GM23338 (cell line): ENCODE measurements around the gene CAPZB. TPM values are rescaled to one million over a fixed set of nuclear protein-coding genes. Genes with fewer than 3 reads are reported as not detected.

Source experiments
- ATAC-seq: fragments of 200-7000 bp; cut with Tn5 transposase; 3 replicates; pipeline ENCODE4 v1.9.1; 2020
- DNase-seq: peaks from one replicate; pipeline ENCODE4 v3.0.0-alpha.2; 2015; ENCODE audit warnings: low spot score
- H2AFZ ChIP-seq: fragments of 200-600 bp; sonication (generic); 2 replicates; pipeline ENCODE4 v1.8.0; 2016; ENCODE audit warnings: antibody characterized with exemption, mild to moderate bottlenecking, moderate library complexity
- H3F3A ChIP-seq: fragments of 200-600 bp; sonication (generic); replicated peaks from 2 replicates; pipeline ENCODE4 v1.8.0; 2017; ENCODE audit warnings: antibody characterized with exemption, mixed run types, low read depth
- H3K27ac ChIP-seq: fragments of 200-600 bp; sonication (generic); 2 replicates; pipeline ENCODE4 v1.6.1; 2016; ENCODE audit warnings: low read depth
- H3K27me3 ChIP-seq: fragments of 200-600 bp; sonication (generic); 2 replicates; pipeline ENCODE4 v1.8.0; 2016; ENCODE audit warnings: mild to moderate bottlenecking, mixed run types, moderate library complexity; ENCODE audit not compliant: insufficient read depth
- H3K36me3 ChIP-seq: fragments of 200-600 bp; sonication (generic); 2 replicates; pipeline ENCODE4 v1.8.0; 2016; ENCODE audit warnings: mild to moderate bottlenecking; ENCODE audit not compliant: insufficient read depth
- H3K4me1 ChIP-seq: fragments of 200-600 bp; sonication (generic); 2 replicates; pipeline ENCODE4 v1.8.0; 2016; ENCODE audit warnings: mild to moderate bottlenecking, moderate library complexity; ENCODE audit not compliant: insufficient read depth
- H3K4me2 ChIP-seq: fragments of 200-600 bp; sonication (generic); 2 replicates; pipeline ENCODE4 v1.7.1; 2017; ENCODE audit warnings: mixed run types
- H3K4me3 ChIP-seq: fragments of 200-600 bp; sonication (generic); 2 replicates; pipeline ENCODE4 v1.6.1; 2016; ENCODE audit warnings: mixed run types
- H3K79me2 ChIP-seq: fragments of 200-600 bp; sonication (generic); replicated peaks from 2 replicates; pipeline ENCODE4 v1.8.0; 2017; ENCODE audit warnings: mild to moderate bottlenecking; ENCODE audit not compliant: insufficient read depth
- H3K9me2 ChIP-seq: fragments of 200-600 bp; sonication (generic); 2 replicates; pipeline ENCODE4 v1.8.0; 2017; ENCODE audit not compliant: insufficient read depth
- H4K20me1 ChIP-seq: fragments of 200-600 bp; sonication (generic); replicated peaks from 2 replicates; pipeline ENCODE4 v1.8.0; 2017; ENCODE audit warnings: mild to moderate bottlenecking; ENCODE audit not compliant: insufficient read depth
- H3K27ac Mint-ChIP-seq: 2 replicates; pipeline ENCODE4 v1.8.0; 2020; ENCODE audit warnings: inconsistent platforms, mild to moderate bottlenecking, moderate library complexity, mixed read lengths
- H3K27me3 Mint-ChIP-seq: 3 replicates; pipeline ENCODE4 v1.8.0; 2022; ENCODE audit warnings: low read depth, mild to moderate bottlenecking, moderate library complexity, mixed read lengths, inconsistent platforms; ENCODE audit not compliant: insufficient read depth, poor library complexity
- H3K36me3 Mint-ChIP-seq: 3 replicates; pipeline ENCODE4 v1.8.0; 2021; ENCODE audit warnings: low read depth, mild to moderate bottlenecking, inconsistent platforms, moderate library complexity, mixed read lengths
- H3K4me1 Mint-ChIP-seq: 3 replicates; pipeline ENCODE4 v1.8.0; 2020; ENCODE audit warnings: mild to moderate bottlenecking, inconsistent platforms, mixed read lengths
- H3K4me3 Mint-ChIP-seq: 3 replicates; pipeline ENCODE4 v1.8.0; 2021; ENCODE audit warnings: moderate library complexity, mild to moderate bottlenecking, inconsistent platforms, mixed read lengths
- H3K9me3 Mint-ChIP-seq: 3 replicates; pipeline ENCODE4 v1.8.0; 2020; ENCODE audit warnings: moderate library complexity, mild to moderate bottlenecking, inconsistent platforms, mixed read lengths
- CREB1 ChIP-seq: fragments of 250-450 bp; sonication (Bioruptor Pico); IDR thresholded peaks from 2 replicates; pipeline ENCODE4 v1.5.0; 2020; ENCODE audit warnings: low read depth, mild to moderate bottlenecking, moderate library complexity
- EZH2phosphoT487 ChIP-seq: fragments of 200-600 bp; sonication (generic); IDR thresholded peaks from one replicate; pipeline ENCODE4 v1.8.1; 2018; ENCODE audit warnings: antibody characterized with exemption; ENCODE audit not compliant: unreplicated experiment
- JUNB ChIP-seq: IDR thresholded peaks from one replicate; pipeline ENCODE4 v1.6.1; 2016; ENCODE audit warnings: antibody characterized with exemption; ENCODE audit not compliant: unreplicated experiment
- POLR2AphosphoS5 ChIP-seq: IDR thresholded peaks from 2 replicates; pipeline ENCODE4 v1.6.1; 2016; ENCODE audit warnings: antibody characterized with exemption, low read depth
- STAT1 ChIP-seq: IDR thresholded peaks from one replicate; pipeline ENCODE4 v1.6.1; 2016; ENCODE audit warnings: antibody characterized with exemption; ENCODE audit not compliant: unreplicated experiment
- ZNF114 ChIP-seq: fragments of 250-450 bp; sonication (Bioruptor Pico); IDR thresholded peaks from 2 replicates; pipeline ENCODE4 v1.5.0; 2020; ENCODE audit warnings: mild to moderate bottlenecking, moderate library complexity
- ZNF331 ChIP-seq: fragments of 250-450 bp; sonication (Bioruptor Pico); IDR thresholded peaks from 2 replicates; pipeline ENCODE4 v1.5.0; 2020; ENCODE audit warnings: low read depth, mild to moderate bottlenecking, moderate library complexity
- polyA plus RNA-seq: library from polyadenylated mRNA; unstranded; fragments of >200 nt; fragmentation: Nextera tagmentation; extraction: Ambion mirVana; gene quantifications from 2 replicates; pipeline ENCODE4 v1.2.1, GENCODE V29; 2016
- total RNA-seq: library from RNA; depleted of rRNA; stranded (reverse); fragments of >200 nt; shearing (Covaris generic); gene quantifications from 2 replicates; pipeline ENCODE4 v1.2.3, GENCODE V29; 2014
- TF ChIP-seq, protein P1 (sequence below): IDR thresholded peaks from one replicate; pipeline ENCODE4 v1.6.1; 2018; ENCODE audit warnings: antibody characterized with exemption; ENCODE audit not compliant: unreplicated experiment
- TF ChIP-seq, protein P2 (sequence below): IDR thresholded peaks from 2 replicates; pipeline ENCODE4 v1.6.1; 2016; ENCODE audit warnings: antibody characterized with exemption
- TF ChIP-seq, protein P3 (sequence below): fragments of 250-450 bp; sonication (Bioruptor Pico); IDR thresholded peaks from 2 replicates; pipeline ENCODE4 v1.5.0; 2020; ENCODE audit warnings: mild to moderate bottlenecking, moderate library complexity

The CAPZB gene
- total and polyA plus RNA-seq, 2 experiments from 2014 or later = 195 to 348 TPM

DNA sequence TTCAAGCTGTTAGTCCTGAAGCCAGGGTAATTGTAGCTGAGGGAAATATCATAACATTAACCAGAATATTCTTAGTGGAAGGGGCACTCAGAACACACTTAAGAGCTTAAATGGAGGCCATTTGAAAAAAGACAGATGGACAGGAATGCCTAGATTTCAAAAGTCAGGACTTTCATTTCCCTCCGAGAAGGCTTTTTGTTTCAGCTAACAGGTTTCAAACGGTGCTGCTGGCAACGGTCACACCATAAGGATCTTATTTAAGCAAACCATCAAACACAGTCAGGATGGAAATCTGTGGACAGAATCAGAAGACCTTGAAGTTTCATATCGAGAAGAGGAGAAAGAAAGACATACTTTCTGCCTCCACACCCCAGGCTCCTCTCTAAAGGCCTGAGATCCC is 103.1 kb downstream of the CAPZB start (continued):
- TF ChIP-seq, protein P1, sequence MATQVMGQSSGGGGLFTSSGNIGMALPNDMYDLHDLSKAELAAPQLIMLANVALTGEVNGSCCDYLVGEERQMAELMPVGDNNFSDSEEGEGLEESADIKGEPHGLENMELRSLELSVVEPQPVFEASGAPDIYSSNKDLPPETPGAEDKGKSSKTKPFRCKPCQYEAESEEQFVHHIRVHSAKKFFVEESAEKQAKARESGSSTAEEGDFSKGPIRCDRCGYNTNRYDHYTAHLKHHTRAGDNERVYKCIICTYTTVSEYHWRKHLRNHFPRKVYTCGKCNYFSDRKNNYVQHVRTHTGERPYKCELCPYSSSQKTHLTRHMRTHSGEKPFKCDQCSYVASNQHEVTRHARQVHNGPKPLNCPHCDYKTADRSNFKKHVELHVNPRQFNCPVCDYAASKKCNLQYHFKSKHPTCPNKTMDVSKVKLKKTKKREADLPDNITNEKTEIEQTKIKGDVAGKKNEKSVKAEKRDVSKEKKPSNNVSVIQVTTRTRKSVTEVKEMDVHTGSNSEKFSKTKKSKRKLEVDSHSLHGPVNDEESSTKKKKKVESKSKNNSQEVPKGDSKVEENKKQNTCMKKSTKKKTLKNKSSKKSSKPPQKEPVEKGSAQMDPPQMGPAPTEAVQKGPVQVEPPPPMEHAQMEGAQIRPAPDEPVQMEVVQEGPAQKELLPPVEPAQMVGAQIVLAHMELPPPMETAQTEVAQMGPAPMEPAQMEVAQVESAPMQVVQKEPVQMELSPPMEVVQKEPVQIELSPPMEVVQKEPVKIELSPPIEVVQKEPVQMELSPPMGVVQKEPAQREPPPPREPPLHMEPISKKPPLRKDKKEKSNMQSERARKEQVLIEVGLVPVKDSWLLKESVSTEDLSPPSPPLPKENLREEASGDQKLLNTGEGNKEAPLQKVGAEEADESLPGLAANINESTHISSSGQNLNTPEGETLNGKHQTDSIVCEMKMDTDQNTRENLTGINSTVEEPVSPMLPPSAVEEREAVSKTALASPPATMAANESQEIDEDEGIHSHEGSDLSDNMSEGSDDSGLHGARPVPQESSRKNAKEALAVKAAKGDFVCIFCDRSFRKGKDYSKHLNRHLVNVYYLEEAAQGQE = no peak
- TF ChIP-seq EZH2phosphoT487 (no peak), ZNF114 (no peak), CREB1 (CRISPR knock-in tag) (no peak), JUNB (no peak)
- TF ChIP-seq, protein P2, sequence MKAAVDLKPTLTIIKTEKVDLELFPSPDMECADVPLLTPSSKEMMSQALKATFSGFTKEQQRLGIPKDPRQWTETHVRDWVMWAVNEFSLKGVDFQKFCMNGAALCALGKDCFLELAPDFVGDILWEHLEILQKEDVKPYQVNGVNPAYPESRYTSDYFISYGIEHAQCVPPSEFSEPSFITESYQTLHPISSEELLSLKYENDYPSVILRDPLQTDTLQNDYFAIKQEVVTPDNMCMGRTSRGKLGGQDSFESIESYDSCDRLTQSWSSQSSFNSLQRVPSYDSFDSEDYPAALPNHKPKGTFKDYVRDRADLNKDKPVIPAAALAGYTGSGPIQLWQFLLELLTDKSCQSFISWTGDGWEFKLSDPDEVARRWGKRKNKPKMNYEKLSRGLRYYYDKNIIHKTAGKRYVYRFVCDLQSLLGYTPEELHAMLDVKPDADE = no peak

DNA sequence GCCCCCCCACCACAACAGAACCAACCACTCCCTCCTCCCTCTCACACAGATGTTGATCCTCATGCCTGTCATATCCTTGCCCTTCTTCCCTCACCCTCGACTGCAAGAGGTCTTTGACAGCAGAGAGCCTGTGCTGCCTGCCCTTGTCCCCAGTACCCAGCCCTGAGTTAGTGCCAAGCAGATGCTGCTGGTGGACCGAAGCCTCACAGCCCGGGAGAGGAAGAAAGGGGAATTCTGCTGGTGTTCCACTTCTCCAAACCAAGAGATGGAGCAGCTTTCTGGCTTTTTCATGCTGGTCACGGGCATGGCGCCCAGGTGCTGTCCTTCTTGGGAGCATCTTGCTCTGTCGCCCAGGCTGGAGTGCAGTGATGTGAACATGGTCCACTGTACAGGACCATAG is 104.1 kb downstream of the CAPZB start:
- no peak overlapping the region for H3K27ac Mint-ChIP-seq
- H3K27me3 ChIP-seq = no peaks in the 10 kb centered on the region
- no peaks in the 10 kb centered on the region for H3K4me1 ChIP-seq
- H3K4me2 ChIP-seq = no peak overlapping the region
- 0 out of 2 replicates have a peak, but pooled peaks cover 3% of the 10 kb centered on the region for H3F3A ChIP-seq
- no peaks in the 10 kb centered on the region for H3K4me1 Mint-ChIP-seq
- peaks cover 58% of the 10 kb centered on the region for H3K36me3 Mint-ChIP-seq
- H3K4me3 ChIP-seq = no peak overlapping the region
- H2AFZ ChIP-seq = no peak overlapping the region
- H3K9me3 Mint-ChIP-seq = no peaks in the 10 kb centered on the region
- DNase-seq = no peak
- peaks cover 22% of the 10 kb centered on the region for H3K36me3 ChIP-seq
- peaks cover 18% of the 10 kb centered on the region for H4K20me1 ChIP-seq
- H3K27ac ChIP-seq = no peak overlapping the region
- H3K27me3 Mint-ChIP-seq = peaks cover 4% of the 10 kb centered on the region
- peaks cover 17% of the 10 kb centered on the region for H3K79me2 ChIP-seq
- no peaks in the 10 kb centered on the region for H3K9me2 ChIP-seq
- H3K4me3 Mint-ChIP-seq = no peak overlapping the region
- ATAC-seq = no peak
- TF ChIP-seq EZH2phosphoT487 (no peak), STAT1 (no peak), JUNB (no peak), POLR2AphosphoS5 (no peak), ZNF331 (no peak)
- TF ChIP-seq, protein P2 = no peak
- TF ChIP-seq, protein P3, sequence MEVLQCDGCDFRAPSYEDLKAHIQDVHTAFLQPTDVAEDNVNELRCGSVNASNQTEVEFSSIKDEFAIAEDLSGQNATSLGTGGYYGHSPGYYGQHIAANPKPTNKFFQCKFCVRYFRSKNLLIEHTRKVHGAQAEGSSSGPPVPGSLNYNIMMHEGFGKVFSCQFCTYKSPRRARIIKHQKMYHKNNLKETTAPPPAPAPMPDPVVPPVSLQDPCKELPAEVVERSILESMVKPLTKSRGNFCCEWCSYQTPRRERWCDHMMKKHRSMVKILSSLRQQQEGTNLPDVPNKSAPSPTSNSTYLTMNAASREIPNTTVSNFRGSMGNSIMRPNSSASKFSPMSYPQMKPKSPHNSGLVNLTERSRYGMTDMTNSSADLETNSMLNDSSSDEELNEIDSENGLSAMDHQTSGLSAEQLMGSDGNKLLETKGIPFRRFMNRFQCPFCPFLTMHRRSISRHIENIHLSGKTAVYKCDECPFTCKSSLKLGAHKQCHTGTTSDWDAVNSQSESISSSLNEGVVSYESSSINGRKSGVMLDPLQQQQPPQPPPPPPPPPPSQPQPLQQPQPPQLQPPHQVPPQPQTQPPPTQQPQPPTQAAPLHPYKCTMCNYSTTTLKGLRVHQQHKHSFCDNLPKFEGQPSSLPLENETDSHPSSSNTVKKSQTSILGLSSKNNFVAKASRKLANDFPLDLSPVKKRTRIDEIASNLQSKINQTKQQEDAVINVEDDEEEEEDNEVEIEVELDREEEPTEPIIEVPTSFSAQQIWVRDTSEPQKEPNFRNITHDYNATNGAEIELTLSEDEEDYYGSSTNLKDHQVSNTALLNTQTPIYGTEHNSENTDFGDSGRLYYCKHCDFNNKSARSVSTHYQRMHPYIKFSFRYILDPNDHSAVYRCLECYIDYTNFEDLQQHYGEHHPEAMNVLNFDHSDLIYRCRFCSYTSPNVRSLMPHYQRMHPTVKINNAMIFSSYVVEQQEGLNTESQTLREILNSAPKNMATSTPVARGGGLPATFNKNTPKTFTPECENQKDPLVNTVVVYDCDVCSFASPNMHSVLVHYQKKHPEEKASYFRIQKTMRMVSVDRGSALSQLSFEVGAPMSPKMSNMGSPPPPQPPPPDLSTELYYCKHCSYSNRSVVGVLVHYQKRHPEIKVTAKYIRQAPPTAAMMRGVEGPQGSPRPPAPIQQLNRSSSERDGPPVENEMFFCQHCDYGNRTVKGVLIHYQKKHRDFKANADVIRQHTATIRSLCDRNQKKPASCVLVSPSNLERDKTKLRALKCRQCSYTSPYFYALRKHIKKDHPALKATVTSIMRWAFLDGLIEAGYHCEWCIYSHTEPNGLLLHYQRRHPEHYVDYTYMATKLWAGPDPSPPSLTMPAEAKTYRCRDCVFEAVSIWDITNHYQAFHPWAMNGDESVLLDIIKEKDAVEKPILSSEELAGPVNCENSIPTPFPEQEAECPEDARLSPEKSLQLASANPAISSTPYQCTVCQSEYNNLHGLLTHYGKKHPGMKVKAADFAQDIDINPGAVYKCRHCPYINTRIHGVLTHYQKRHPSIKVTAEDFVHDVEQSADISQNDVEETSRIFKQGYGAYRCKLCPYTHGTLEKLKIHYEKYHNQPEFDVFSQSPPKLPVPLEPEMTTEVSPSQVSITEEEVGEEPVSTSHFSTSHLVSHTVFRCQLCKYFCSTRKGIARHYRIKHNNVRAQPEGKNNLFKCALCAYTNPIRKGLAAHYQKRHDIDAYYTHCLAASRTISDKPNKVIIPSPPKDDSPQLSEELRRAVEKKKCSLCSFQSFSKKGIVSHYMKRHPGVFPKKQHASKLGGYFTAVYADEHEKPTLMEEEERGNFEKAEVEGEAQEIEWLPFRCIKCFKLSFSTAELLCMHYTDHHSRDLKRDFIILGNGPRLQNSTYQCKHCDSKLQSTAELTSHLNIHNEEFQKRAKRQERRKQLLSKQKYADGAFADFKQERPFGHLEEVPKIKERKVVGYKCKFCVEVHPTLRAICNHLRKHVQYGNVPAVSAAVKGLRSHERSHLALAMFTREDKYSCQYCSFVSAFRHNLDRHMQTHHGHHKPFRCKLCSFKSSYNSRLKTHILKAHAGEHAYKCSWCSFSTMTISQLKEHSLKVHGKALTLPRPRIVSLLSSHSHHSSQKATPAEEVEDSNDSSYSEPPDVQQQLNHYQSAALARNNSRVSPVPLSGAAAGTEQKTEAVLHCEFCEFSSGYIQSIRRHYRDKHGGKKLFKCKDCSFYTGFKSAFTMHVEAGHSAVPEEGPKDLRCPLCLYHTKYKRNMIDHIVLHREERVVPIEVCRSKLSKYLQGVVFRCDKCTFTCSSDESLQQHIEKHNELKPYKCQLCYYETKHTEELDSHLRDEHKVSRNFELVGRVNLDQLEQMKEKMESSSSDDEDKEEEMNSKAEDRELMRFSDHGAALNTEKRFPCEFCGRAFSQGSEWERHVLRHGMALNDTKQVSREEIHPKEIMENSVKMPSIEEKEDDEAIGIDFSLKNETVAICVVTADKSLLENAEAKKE = no peak
